MM.1S (cell line): ENCODE results near the gene LTBP1.

ENCODE experiments used
- DNase-seq: peaks from one replicate; pipeline ENCODE4 v3.0.0-alpha.2; 2015
- H2AFZ ChIP-seq: fragments of 300-600 bp; sonication (generic); 2 replicates; pipeline ENCODE4 v1.6.0; 2016; ENCODE audit warnings: antibody characterized with exemption, low read length
- H3F3A ChIP-seq: fragments of 300-600 bp; sonication (generic); 2 replicates; pipeline ENCODE4 v1.6.1; 2016; ENCODE audit warnings: mild to moderate bottlenecking, antibody characterized with exemption, low read length, moderate library complexity, mixed read lengths; ENCODE audit not compliant: insufficient read depth
- H3K27ac ChIP-seq: fragments of 300-600 bp; sonication (generic); 2 replicates; pipeline ENCODE4 v1.5.1; 2016; ENCODE audit warnings: mild to moderate bottlenecking, low read length
- H3K27me3 ChIP-seq: fragments of 300-600 bp; sonication (generic); replicated peaks from 2 replicates; pipeline ENCODE4 v1.6.0; 2016; ENCODE audit warnings: low read length; ENCODE audit not compliant: insufficient read depth
- H3K36me3 ChIP-seq: fragments of 300-600 bp; sonication (generic); replicated peaks from 2 replicates; pipeline ENCODE4 v1.6.1; 2016; ENCODE audit warnings: mild to moderate bottlenecking, low read length, mixed read lengths; ENCODE audit not compliant: insufficient read depth
- H3K4me1 ChIP-seq: fragments of 300-600 bp; sonication (generic); 2 replicates; pipeline ENCODE4 v1.6.1; 2016; ENCODE audit warnings: low read length, mixed read lengths
- H3K4me2 ChIP-seq: fragments of 300-600 bp; sonication (generic); 2 replicates; pipeline ENCODE4 v1.6.0; 2016; ENCODE audit warnings: low read depth, low read length
- H3K4me3 ChIP-seq: fragments of 300-600 bp; sonication (generic); 2 replicates; pipeline ENCODE4 v1.5.1; 2016; ENCODE audit warnings: low read length, mixed read lengths
- H3K79me2 ChIP-seq: fragments of 300-600 bp; sonication (generic); 2 replicates; pipeline ENCODE4 v1.6.1; 2016; ENCODE audit warnings: mixed run types, low read length, mixed read lengths
- H3K9ac ChIP-seq: fragments of 300-600 bp; sonication (generic); 2 replicates; pipeline ENCODE4 v1.6.1; 2016; ENCODE audit warnings: low read length, mixed read lengths
- H3K9me2 ChIP-seq: fragments of 300-600 bp; sonication (generic); replicated peaks from 2 replicates; pipeline ENCODE4 v1.6.1; 2016; ENCODE audit warnings: mild to moderate bottlenecking, low read length, mixed read lengths; ENCODE audit not compliant: insufficient read depth
- H3K9me3 ChIP-seq: fragments of 300-600 bp; sonication (generic); replicated peaks from 2 replicates; pipeline ENCODE4 v1.6.1; 2016; ENCODE audit warnings: mild to moderate bottlenecking, low read length, mixed read lengths; ENCODE audit not compliant: insufficient read depth
- H4K20me1 ChIP-seq: fragments of 300-600 bp; sonication (generic); 2 replicates; pipeline ENCODE4 v1.6.1; 2016; ENCODE audit warnings: mild to moderate bottlenecking, low read length, moderate library complexity, mixed read lengths; ENCODE audit not compliant: insufficient read depth
- CTCF ChIP-seq: fragments of 300-600 bp; sonication (generic); IDR thresholded peaks from 2 replicates; pipeline ENCODE4 v1.5.1; 2016; ENCODE audit warnings: antibody characterized with exemption, low read length, mixed read lengths
- EZH2 ChIP-seq: fragments of 300-600 bp; sonication (generic); optimal IDR thresholded peaks from 2 replicates; pipeline ENCODE3; 2017; ENCODE audit warnings: low read depth, mild to moderate bottlenecking, antibody characterized with exemption, low read length, mixed read lengths
- EZH2phosphoT487 ChIP-seq: fragments of 300-600 bp; sonication (generic); IDR thresholded peaks from 2 replicates; pipeline ENCODE4 v1.6.1; 2018; ENCODE audit warnings: antibody characterized with exemption, low read length

LTBP1 gene

GRCh38 chr2:33301355-33301754, 354.6 kb downstream of the LTBP1 start:
- Histone ChIP-seq H3K9me2 (no peaks in the 10 kb centered on the region), H3K36me3 (no peaks in the 10 kb centered on the region), H4K20me1 (no peaks in the 10 kb centered on the region), H3K79me2 (no peaks in the 10 kb centered on the region), H3K4me2 (no peak overlapping the region), H3K9ac (no peak overlapping the region), H3K4me3 (no peak overlapping the region), H3K27me3 (no peaks in the 10 kb centered on the region), H3K27ac (no peak overlapping the region), H3F3A (no peaks in the 10 kb centered on the region), H3K9me3 (no peaks in the 10 kb centered on the region), H2AFZ (no peak overlapping the region), H3K4me1 (no peaks in the 10 kb centered on the region)
- TF ChIP-seq EZH2phosphoT487 (no peak), EZH2 (no peak), CTCF (no peak)
- DNase-seq, result no peak

GRCh38 chr2:33302348-33302747, 355.6 kb downstream of the LTBP1 start:
- Histone ChIP-seq H3K36me3 (no peaks in the 10 kb centered on the region), H3K27ac (no peak overlapping the region), H3K4me2 (no peak overlapping the region), H3K4me1 (no peaks in the 10 kb centered on the region), H3K4me3 (no peak overlapping the region), H3K27me3 (no peaks in the 10 kb centered on the region), H3K9ac (no peak overlapping the region), H2AFZ (no peak overlapping the region), H3K9me2 (no peaks in the 10 kb centered on the region), H3K9me3 (no peaks in the 10 kb centered on the region), H3K79me2 (no peaks in the 10 kb centered on the region), H4K20me1 (no peaks in the 10 kb centered on the region), H3F3A (no peaks in the 10 kb centered on the region)
- TF ChIP-seq CTCF (no peak), EZH2phosphoT487 (no peak), EZH2 (no peak)
- DNase-seq, result no peak

GRCh38 chr2:33304032-33304864, 357.5 kb downstream of the LTBP1 start:
- H3K27me3 ChIP-seq, result no peaks in the 10 kb centered on the region
- H3K4me3 ChIP-seq, result no peak overlapping the region
- H2AFZ ChIP-seq, result no peak overlapping the region
- H3F3A ChIP-seq, result no peaks in the 10 kb centered on the region
- H3K9me3 ChIP-seq, result no peaks in the 10 kb centered on the region
- no peaks in the 10 kb centered on the region for H3K9me2 ChIP-seq
- H3K79me2 ChIP-seq, result no peaks in the 10 kb centered on the region
- no peak overlapping the region for H3K27ac ChIP-seq
- no peak overlapping the region for H3K9ac ChIP-seq
- TF ChIP-seq EZH2, result no peak
- TF ChIP-seq EZH2phosphoT487, result no peak
- TF ChIP-seq CTCF, result no peak
- no peaks in the 10 kb centered on the region for H3K4me1 ChIP-seq
- no peak for DNase-seq
- no peaks in the 10 kb centered on the region for H4K20me1 ChIP-seq
- H3K4me2 ChIP-seq, result no peak overlapping the region
- no peaks in the 10 kb centered on the region for H3K36me3 ChIP-seq
